PC-9 (cell line): Measurements from ENCODE around the gene IL16. TPM values are rescaled to one million over a fixed set of nuclear protein-coding genes. Genes with fewer than 3 reads are reported as not detected.

Source experiments
- BruUV-seq: library from RNA; stranded (reverse); fragments of 400-500 nt; replicated peaks from 2 replicates; lab custom pipeline; 2021; lab: Mats Ljungman, UMichigan
- CTCF ChIA-PET: fragments of 300-600 bp; sonication (Branson Sonifier 250); formaldehyde crosslinking; loops from one replicate; lab custom pipeline; 2022; ENCODE audit warnings: antibody characterized with exemption; lab: Charles Lee
- POLR2A ChIA-PET: fragments of 300-600 bp; sonication (Branson Sonifier 250); formaldehyde crosslinking; loops from one replicate; lab custom pipeline; 2022; ENCODE audit warnings: antibody characterized with exemption; ENCODE audit not compliant: unreplicated experiment; lab: Charles Lee
- DNase-seq, 2 experiments: peaks; one replicate each; pipeline versions ENCODE4 v3.0.0 to v3.0.0-alpha.2; 2015 to 2022; ENCODE audit warnings: mixed read lengths in 1 of 2
- H2AFZ ChIP-seq: fragments of 200-600 bp; sonication (generic); 2 replicates; pipeline ENCODE4 v1.8.1; 2017; ENCODE audit warnings: antibody characterized with exemption
- H3F3A ChIP-seq: fragments of 200-600 bp; sonication (generic); 2 replicates; pipeline ENCODE4 v1.8.1; 2017; ENCODE audit warnings: antibody characterized with exemption, mild to moderate bottlenecking, low read depth; ENCODE audit not compliant: insufficient read depth
- H3K27ac ChIP-seq: fragments of 200-600 bp; sonication (generic); 2 replicates; pipeline ENCODE4 v1.6.1; 2016; ENCODE audit warnings: mixed run types
- H3K27me3 ChIP-seq: fragments of 200-600 bp; sonication (generic); 2 replicates; pipeline ENCODE4 v1.6.1; 2016; ENCODE audit warnings: low read depth, mixed run types; ENCODE audit not compliant: insufficient read depth
- H3K36me3 ChIP-seq: fragments of 200-600 bp; sonication (generic); 2 replicates; pipeline ENCODE4 v1.6.1; 2016; ENCODE audit warnings: low read depth, mixed run types
- H3K4me1 ChIP-seq: fragments of 200-600 bp; sonication (generic); replicated peaks from 2 replicates; pipeline ENCODE4 v1.6.1; 2016; ENCODE audit warnings: mixed run types; ENCODE audit not compliant: insufficient read depth
- H3K4me2 ChIP-seq: fragments of 200-600 bp; sonication (generic); 2 replicates; pipeline ENCODE4 v1.6.1; 2017; ENCODE audit warnings: mixed run types
- H3K4me3 ChIP-seq: fragments of 200-600 bp; sonication (generic); 2 replicates; pipeline ENCODE4 v1.6.1; 2016; ENCODE audit warnings: mixed run types
- H3K79me2 ChIP-seq: fragments of 200-600 bp; sonication (generic); 2 replicates; pipeline ENCODE4 v1.6.1; 2017; ENCODE audit warnings: low read depth, mixed run types
- H3K9me2 ChIP-seq: fragments of 200-600 bp; sonication (generic); 2 replicates; pipeline ENCODE4 v1.8.1; 2017; ENCODE audit warnings: mild to moderate bottlenecking; ENCODE audit not compliant: insufficient read depth
- H3K9me3 ChIP-seq: fragments of 200-600 bp; sonication (generic); 2 replicates; pipeline ENCODE4 v1.8.1; 2016; ENCODE audit warnings: low read depth; ENCODE audit not compliant: insufficient read depth
- H4K20me1 ChIP-seq: fragments of 200-600 bp; sonication (generic); 2 replicates; pipeline ENCODE4 v1.8.1; 2017; ENCODE audit not compliant: insufficient read depth
- CTCF ChIP-seq: fragments of 200-600 bp; sonication (generic); conservative IDR thresholded peaks from 2 replicates; pipeline ENCODE4 v1.6.1; 2017; ENCODE audit warnings: mixed run types, antibody characterized with exemption, mild to moderate bottlenecking, moderate library complexity
- EZH2 ChIP-seq: fragments of 200-600 bp; sonication (generic); IDR thresholded peaks from 2 replicates; pipeline ENCODE4 v1.8.0; 2017; ENCODE audit warnings: antibody characterized with exemption, low read depth
- intact Hi-C: fragments of 100-400 bp; cut with micrococcal nuclease; formaldehyde crosslinking; loops from one replicate; pipeline ENCODE4 v1.10.0; 2022; ENCODE audit not compliant: unreplicated experiment
- total RNA-seq: library from RNA; stranded (reverse); gene quantifications from 2 replicates; pipeline ENCODE4 v1.2.3, GENCODE V29; 2021

IL16 gene
- total RNA-seq, 1 experiment from 2014 or later: 0.50 TPM

DNA sequence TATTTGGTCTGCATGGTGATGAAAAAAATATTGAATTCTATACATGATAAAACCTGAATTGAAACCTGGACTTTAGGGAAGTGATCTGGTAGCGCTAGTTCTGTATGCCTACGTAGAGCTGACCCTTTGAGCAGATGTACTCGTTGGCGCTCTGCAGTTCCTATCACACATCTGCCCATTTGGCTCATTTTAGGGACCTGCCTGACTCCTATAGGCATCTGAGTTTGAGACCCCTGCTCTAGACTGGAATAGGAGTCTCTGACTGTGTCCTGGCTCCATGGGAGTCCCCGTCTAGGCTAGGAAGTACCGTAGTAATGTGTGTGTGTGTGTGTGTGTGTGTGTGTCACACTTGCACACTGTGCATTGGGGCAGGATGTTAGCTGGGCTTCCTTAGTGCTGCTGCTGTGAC lies 106.0 kb downstream of the IL16 start:
- no peaks in the 10 kb centered on the region for H3K9me3 ChIP-seq
- H3K27ac ChIP-seq: no peak overlapping the region
- DNase-seq: no peak
- intact Hi-C loops: no loop called here
- CTCF ChIA-PET: no interaction called here
- TF ChIP-seq EZH2: no peak
- H3K79me2 ChIP-seq: no peaks in the 10 kb centered on the region
- H3K36me3 ChIP-seq: no peaks in the 10 kb centered on the region
- BruUV-seq: no TSS peak
- H4K20me1 ChIP-seq: no peaks in the 10 kb centered on the region
- H3K27me3 ChIP-seq: 0 out of 2 replicates have a peak, but pooled peaks cover 11% of the 10 kb centered on the region
- H3K9me2 ChIP-seq: no peaks in the 10 kb centered on the region
- no peak overlapping the region for H3K4me2 ChIP-seq
- POLR2A ChIA-PET: interaction anchor here (0.7 kb wide), 1 partner anchor 10 kb away, joined by 3 read pairs; no protein-coding TSS in a partner anchor
- no peaks in the 10 kb centered on the region for H3K4me1 ChIP-seq
- H2AFZ ChIP-seq: no peak overlapping the region
- H3F3A ChIP-seq: no peaks in the 10 kb centered on the region
- H3K4me3 ChIP-seq: no peak overlapping the region

- Histone ChIP-seq H3K36me3 (no peaks in the 10 kb centered on the region), H3F3A (no peaks in the 10 kb centered on the region), H3K4me1 (no peaks in the 10 kb centered on the region), H3K79me2 (no peaks in the 10 kb centered on the region), H3K9me2 (no peaks in the 10 kb centered on the region), H3K27ac (no peak overlapping the region), H3K27me3 (0 out of 2 replicates have a peak, but pooled peaks cover 11% of the 10 kb centered on the region), H3K9me3 (no peaks in the 10 kb centered on the region), H4K20me1 (no peaks in the 10 kb centered on the region), H2AFZ (no peak overlapping the region), H3K4me3 (no peak overlapping the region), H3K4me2 (no peak overlapping the region)
- ChIA-PET CTCF (no interaction called here), POLR2A (no interaction called here)
- no TSS peak for BruUV-seq
- TF ChIP-seq EZH2 (no peak), CTCF (no peak)
- DNase-seq: no peak
- intact Hi-C loops: no loop called here
These were observed 106.9 kb downstream of the IL16 start for GRCh38 chr15:81303244-81304225.

DNA sequence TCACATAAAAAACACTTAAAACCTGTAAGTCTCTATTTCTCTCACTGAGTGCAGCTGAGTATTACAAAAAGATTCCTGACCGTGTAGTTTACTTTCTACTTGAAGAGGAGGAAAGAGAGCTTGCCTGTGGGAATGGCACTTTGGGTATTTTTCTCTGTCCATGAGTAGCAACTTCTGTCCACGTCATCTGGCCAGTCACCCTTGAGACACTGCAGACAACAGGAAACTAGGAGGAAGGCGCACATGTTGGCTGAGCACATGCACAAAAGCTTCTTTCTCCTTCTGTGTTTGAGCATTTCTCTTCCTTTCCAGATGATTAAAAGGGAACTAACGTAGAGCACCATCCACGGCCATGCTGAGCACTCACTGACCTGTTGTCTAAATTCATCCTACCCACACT lies 107.5 kb downstream of the IL16 start:
- no peaks in the 10 kb centered on the region for H3K36me3 ChIP-seq
- H3K4me3 ChIP-seq: no peak overlapping the region
- no peaks in the 10 kb centered on the region for H3K4me1 ChIP-seq
- DNase-seq: no peak
- no peak for TF ChIP-seq CTCF
- no peak for TF ChIP-seq EZH2
- intact Hi-C loops: no loop called here
- H3K27ac ChIP-seq: no peak overlapping the region
- H3K9me2 ChIP-seq: no peaks in the 10 kb centered on the region
- no peak overlapping the region for H3K4me2 ChIP-seq
- BruUV-seq: no TSS peak
- ChIA-PET CTCF (no interaction called here), POLR2A (no interaction called here)
- H4K20me1 ChIP-seq: no peaks in the 10 kb centered on the region
- no peak overlapping the region for H2AFZ ChIP-seq
- H3K9me3 ChIP-seq: no peaks in the 10 kb centered on the region
- H3K27me3 ChIP-seq: 0 out of 2 replicates have a peak, but pooled peaks cover 6% of the 10 kb centered on the region
- H3K79me2 ChIP-seq: no peaks in the 10 kb centered on the region
- H3F3A ChIP-seq: no peaks in the 10 kb centered on the region
